ENCODE measurements around the gene MKNK2.

MKNK2 gene

DNA sequence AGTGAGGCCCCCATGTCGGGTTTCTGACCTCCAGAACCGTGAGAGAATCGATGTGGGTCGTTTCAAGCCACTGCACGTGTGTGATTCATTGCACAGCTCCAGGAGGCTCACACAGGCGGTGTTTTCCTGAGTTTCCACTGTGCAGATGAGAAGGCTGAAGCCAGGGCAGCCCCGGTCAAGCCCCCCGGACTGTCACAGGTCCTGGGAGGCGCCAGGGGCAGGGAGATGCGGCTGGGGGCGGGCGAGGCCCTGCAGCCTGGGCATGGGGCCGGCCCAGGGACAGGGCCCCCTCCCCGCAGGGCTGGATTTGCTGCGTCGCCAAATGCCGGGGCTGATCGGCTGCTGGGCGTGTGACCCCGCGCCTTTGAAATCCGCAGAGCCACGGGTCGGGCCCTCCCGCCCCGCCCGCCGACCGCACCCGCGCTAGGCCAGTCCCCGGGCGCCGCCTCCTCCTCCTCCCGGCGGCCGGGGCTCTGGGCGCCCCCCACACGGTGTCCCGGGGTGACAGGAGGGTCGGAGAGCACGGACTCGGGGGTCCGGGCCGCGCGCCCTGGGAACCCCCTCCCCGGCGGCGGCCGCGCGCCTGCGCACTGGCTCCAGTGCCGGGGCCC lies 9.9 kb upstream of the MKNK2 start:
- peak overlapping the region; percentile 84 for H3K4me3 Mint-ChIP-seq
- no peaks in the 10 kb centered on the region for H3K27me3 Mint-ChIP-seq (ENCODE audit: low read depth, poor library complexity)
- no peak for TF ChIP-seq CTCF (IDR thresholded peaks at IDR 0.05)
- peaks cover 57% of the 10 kb centered on the region for H3K4me1 Mint-ChIP-seq
- no peaks in the 10 kb centered on the region for H3K9me3 Mint-ChIP-seq
- no peak for DNase-seq
- H3K27ac Mint-ChIP-seq, result peak overlapping the region; percentile 99
- H3K36me3 Mint-ChIP-seq (ENCODE audit: low read depth), result no peaks in the 10 kb centered on the region

GRCh38 chr19:2059422-2060201 lies 8.6 kb upstream of the MKNK2 start:
- no peak for TF ChIP-seq CTCF (IDR thresholded peaks at IDR 0.05)
- peak overlapping the region; percentile 99 for H3K27ac Mint-ChIP-seq
- H3K4me1 Mint-ChIP-seq, result peaks cover 61% of the 10 kb centered on the region
- peak overlapping the region; percentile 84 for H3K4me3 Mint-ChIP-seq
- H3K36me3 Mint-ChIP-seq (ENCODE audit: low read depth), result no peaks in the 10 kb centered on the region
- no peaks in the 10 kb centered on the region for H3K9me3 Mint-ChIP-seq
- peak; percentile 61 for DNase-seq
- H3K27me3 Mint-ChIP-seq (ENCODE audit: low read depth, poor library complexity), result no peaks in the 10 kb centered on the region

GRCh38 chr19:2058570-2059421 lies 7.8 kb upstream of the MKNK2 start:
- TF ChIP-seq CTCF (IDR thresholded peaks at IDR 0.05), result no peak
- Mint-ChIP-seq H3K36me3 (ENCODE audit: low read depth) (no peaks in the 10 kb centered on the region), H3K4me1 (peaks cover 54% of the 10 kb centered on the region), H3K27ac (peak overlapping the region; percentile 95), H3K4me3 (peak overlapping the region; percentile 57), H3K9me3 (no peaks in the 10 kb centered on the region), H3K27me3 (ENCODE audit: low read depth, poor library complexity) (no peaks in the 10 kb centered on the region)
- no peak for DNase-seq

GRCh38 chr19:2057484-2058469 lies 6.7 kb upstream of the MKNK2 start:
- H3K36me3 Mint-ChIP-seq (ENCODE audit: low read depth), result no peaks in the 10 kb centered on the region
- H3K27ac Mint-ChIP-seq, result peak overlapping the region; percentile 95
- no peaks in the 10 kb centered on the region for H3K27me3 Mint-ChIP-seq (ENCODE audit: low read depth, poor library complexity)
- H3K9me3 Mint-ChIP-seq, result no peaks in the 10 kb centered on the region
- peaks cover 48% of the 10 kb centered on the region for H3K4me1 Mint-ChIP-seq
- no peak for DNase-seq
- no peak overlapping the region for H3K4me3 Mint-ChIP-seq
- TF ChIP-seq CTCF (IDR thresholded peaks at IDR 0.05), result no peak

DNA sequence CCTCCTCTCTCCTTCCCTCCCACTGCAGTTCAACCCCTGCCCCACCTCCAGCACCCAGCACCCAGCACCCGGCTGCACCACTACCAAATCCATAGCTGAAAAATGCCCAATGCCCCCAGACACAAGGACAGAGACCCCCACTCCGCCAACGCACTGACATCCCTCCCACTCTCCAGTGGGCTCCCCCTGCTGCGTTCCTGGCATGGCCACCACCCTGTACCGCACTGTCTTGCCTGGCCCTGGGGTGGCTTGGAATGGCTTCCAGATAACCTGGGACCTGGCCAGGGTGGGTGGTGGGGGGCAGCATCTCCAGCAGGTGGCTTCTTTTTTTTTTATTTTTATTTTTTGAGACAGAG lies 5.8 kb upstream of the MKNK2 start:
- no peak for TF ChIP-seq CTCF (IDR thresholded peaks at IDR 0.05)
- Mint-ChIP-seq H3K36me3 (ENCODE audit: low read depth) (no peaks in the 10 kb centered on the region), H3K9me3 (no peaks in the 10 kb centered on the region), H3K4me1 (peaks cover 41% of the 10 kb centered on the region), H3K27ac (peak overlapping the region; percentile 19), H3K4me3 (no peak overlapping the region), H3K27me3 (ENCODE audit: low read depth, poor library complexity) (no peaks in the 10 kb centered on the region)
- DNase-seq, result no peak

Data from nephron progenitor cell (in vitro differentiated cells).